Measurements from ENCODE around the gene WDR74.

DNA sequence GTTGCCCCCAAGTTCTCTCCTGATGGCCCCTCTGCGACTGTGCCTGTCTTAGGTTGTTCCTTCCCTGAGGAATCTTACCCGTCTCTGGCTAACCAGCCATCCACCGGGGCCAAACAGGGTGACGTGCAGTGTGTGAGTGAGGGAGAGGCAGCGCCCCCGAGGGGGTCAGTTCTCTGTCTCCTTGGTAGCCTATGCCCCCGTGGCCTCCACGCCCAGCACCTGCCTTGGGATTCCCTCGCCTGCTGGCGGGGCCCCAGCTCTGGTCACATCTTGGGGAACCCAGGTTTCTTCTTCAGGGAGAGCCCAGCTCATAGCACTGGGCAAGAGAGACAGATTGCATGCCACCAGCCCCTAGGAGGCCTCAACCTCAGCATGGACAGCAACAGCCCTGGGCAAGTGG is 39.9 kb downstream of the WDR74 start:
- TF ChIP-seq POLR2AphosphoS5 (IDR thresholded peaks at IDR 0.05; ENCODE audit: low read depth, low read length) (no peak), TAF1 (IDR thresholded peaks at IDR 0.05; ENCODE audit: low read depth, low read length) (no peak)

Data from GM12891 (cell line).